GM18511 (cell line): ENCODE measurements around the gene STAT4.
"Not testable (repeated sequence)": the region's sequence is repeated elsewhere in the genome, so short reads cannot be mapped to it uniquely, and the experiment has no call there.

ENCODE experiments used
- ATAC-seq: cut with Tn5 transposase; IDR thresholded peaks from one replicate; pipeline ENCODE4 v1.9.1; 2021; ENCODE audit warnings: mild to moderate bottlenecking, moderate library complexity; ENCODE audit not compliant: unreplicated experiment

The STAT4 gene

GRCh38 chr2:190997526-190998113, 153.2 kb downstream of the STAT4 start:
- ATAC-seq: no peak

GRCh38 chr2:190996947-190997346, 153.8 kb downstream of the STAT4 start:
- no peak for ATAC-seq

GRCh38 chr2:190996338-190996946, 154.4 kb downstream of the STAT4 start:
- ATAC-seq: no peak

- ATAC-seq: not testable (repeated sequence)
Measured at GRCh38 chr2:190995315-190995714, 155.5 kb downstream of the STAT4 start.

GRCh38 chr2:190994148-190994547, 156.6 kb downstream of the STAT4 start:
- ATAC-seq: no peak

DNA sequence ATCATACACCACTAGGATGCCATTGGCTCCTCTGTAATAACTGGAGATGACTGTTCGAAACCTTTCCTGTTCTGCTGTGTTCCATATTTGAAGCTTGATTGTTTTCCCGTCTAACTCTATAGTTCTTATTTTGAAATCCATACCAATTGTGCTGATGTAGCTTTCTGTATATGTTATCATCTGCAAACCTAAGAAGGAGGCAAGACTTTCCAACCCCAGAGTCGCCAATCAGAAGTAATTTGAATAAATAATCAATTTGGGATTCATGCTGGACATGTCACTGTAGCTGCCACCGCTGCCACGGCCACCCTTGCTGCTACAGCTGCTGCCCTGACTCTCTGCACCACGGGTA, 157.5 kb downstream of the STAT4 start:
- ATAC-seq: no peak

GRCh38 chr2:190990132-190990531, 160.7 kb downstream of the STAT4 start:
- no peak for ATAC-seq

- no peak for ATAC-seq
Measured at GRCh38 chr2:190988910-190989309, 161.9 kb downstream of the STAT4 start.

DNA sequence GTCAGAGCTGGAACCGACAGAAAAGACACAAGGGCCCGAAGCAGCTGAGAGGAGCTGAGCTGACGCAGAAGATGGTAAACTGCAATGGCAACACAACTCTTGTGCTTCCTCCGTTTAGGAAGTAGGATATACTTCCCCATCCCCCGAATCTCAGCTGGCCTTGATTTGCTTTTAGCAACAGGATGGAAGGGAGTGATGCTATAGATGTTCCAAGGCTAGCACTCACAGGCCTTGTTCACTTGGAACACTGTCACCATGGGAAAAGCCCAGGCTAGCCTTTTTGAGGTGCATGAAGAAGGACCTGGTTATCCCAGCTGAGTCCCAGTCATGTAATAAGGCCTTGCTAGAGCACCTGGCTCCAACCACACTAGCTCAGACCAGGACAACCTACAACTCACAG, 162.9 kb downstream of the STAT4 start:
- ATAC-seq: no peak

GRCh38 chr2:190987116-190987515, 163.7 kb downstream of the STAT4 start:
- ATAC-seq: no peak

GRCh38 chr2:190986221-190986953, 164.4 kb downstream of the STAT4 start:
- no peak for ATAC-seq

DNA sequence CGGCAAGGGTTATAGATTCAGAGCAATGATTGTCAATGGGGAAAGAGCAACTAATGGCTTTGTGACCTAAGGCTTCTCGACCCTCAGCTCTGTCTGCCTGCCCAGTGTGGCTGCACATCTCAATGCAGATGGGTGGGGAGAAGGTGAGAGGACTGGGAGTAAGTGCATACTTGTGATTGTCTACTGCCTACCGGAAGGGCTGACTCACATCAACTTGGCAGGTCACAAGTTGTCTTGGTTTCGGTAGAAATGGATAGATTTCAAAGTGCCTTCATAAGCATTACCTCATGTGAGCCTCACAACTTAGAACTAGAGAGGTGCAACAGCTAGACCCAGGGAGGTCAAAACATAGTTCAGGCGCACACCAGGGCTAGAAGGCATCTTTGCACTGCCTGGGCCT, 166.2 kb downstream of the STAT4 start:
- ATAC-seq: no peak

GRCh38 chr2:190982262-190983034, 168.3 kb downstream of the STAT4 start:
- ATAC-seq: no peak

- no peak for ATAC-seq
Measured at GRCh38 chr2:190981733-190982132, 169.1 kb downstream of the STAT4 start.

DNA sequence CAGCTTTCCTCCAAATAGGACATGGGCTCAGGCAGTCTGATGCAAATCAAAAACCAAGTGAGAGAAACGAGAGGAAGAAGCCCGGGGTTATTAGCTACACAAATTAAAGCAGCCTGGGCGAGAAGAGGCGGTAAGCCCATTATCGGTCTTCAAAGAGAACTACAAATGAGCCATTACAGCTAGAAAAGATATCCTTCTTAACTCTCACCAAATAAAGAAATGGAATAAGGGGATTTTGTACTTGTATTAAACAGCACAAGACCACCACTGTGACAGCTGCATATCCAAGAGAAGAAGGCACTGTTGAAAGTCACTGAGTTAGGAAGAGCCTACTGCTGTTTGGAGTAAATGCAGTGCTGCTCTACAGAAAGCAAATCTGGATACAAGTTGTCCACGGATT, 169.5 kb downstream of the STAT4 start:
- no peak for ATAC-seq

GRCh38 chr2:190980630-190981209, 170.1 kb downstream of the STAT4 start:
- no peak for ATAC-seq

DNA sequence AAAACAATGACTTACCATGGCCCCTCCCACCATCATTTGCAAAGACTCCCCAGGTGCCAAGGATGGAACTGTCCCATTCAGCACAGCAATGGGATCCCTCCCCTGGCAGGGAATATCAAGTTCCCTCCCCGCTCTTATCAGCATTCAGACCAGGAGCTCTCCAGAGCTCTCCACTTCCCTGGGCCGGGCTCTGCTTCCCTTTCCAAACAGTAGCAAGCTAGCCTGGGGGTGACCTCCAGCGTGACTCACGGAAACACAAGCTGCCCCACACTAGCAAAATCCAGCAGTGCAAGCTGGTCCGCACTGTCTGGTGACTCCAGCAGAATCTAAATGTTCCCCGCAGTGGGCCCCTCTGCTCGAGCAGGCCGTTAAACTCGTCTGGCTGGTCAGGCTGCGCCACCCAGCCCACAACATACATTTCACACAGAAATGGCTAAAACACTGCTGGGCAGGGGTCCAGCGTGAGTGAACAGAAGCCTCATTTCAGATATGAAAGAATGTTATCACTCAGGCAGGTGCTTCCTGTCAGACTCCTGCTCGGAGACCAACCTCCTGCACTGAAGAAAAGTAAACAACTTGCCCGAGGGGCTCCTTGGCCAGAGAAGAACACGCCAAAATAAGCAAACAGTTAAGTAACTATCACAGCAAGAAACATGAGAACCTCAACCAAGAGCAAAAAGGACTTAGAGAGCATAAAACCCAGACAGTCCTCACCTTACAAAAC, 170.7 kb downstream of the STAT4 start:
- no peak for ATAC-seq
